Hepatocyte (in vitro differentiated cells): ENCODE data around the gene KRT32.

Source experiments
- CTCF ChIP-seq: fragments of 200-600 bp; sonication (generic); IDR thresholded peaks from 2 replicates; pipeline ENCODE4 v1.5.1; 2016; ENCODE audit warnings: antibody characterized with exemption, mild to moderate bottlenecking; ENCODE audit not compliant: poor library complexity
- EZH2 ChIP-seq: fragments of 200-600 bp; sonication (generic); IDR thresholded peaks from 2 replicates; pipeline ENCODE4 v1.6.1; 2016; ENCODE audit warnings: antibody characterized with exemption, mild to moderate bottlenecking, borderline replicate concordance
- EZH2phosphoT487 ChIP-seq: fragments of 200-600 bp; sonication (generic); IDR thresholded peaks from one replicate; pipeline ENCODE4 v1.6.1; 2018; ENCODE audit warnings: antibody characterized with exemption, mild to moderate bottlenecking, low read depth, moderate library complexity; ENCODE audit not compliant: unreplicated experiment, severe bottlenecking

GRCh38 chr17:41490000-41490990 lies 23.1 kb upstream of the KRT32 start:
- TF ChIP-seq CTCF (no peak), EZH2phosphoT487 (no peak), EZH2 (no peak)
